Measurements from ENCODE around the gene TJP1. TPM values are rescaled to one million over a fixed set of nuclear protein-coding genes. Genes with fewer than 3 reads are reported as not detected.
"Not testable (repeated sequence)": the region's sequence is repeated elsewhere in the genome, so short reads cannot be mapped to it uniquely, and the experiment has no call there.

The TJP1 gene
- total RNA-seq, 4 donors from 2014 or later: 59.1 to 99.9 (median 83.8) TPM

GRCh38 chr15:29731865-29732264, 90.4 kb downstream of the TJP1 start:
- DNase-seq (ENCODE audit: low spot score in 2 of 2): no peak
- TF ChIP-seq CTCF (IDR thresholded peaks at IDR 0.05): no peak
- no peak for TF ChIP-seq POLR2A (IDR thresholded peaks at IDR 0.05)
- no peak overlapping the region for H3K4me3 ChIP-seq (ENCODE audit: low read depth, poor library complexity, severe bottlenecking)
- intact Hi-C loops (cut with DNase I; ENCODE audit: low total_unique reads): no loop called here
- 72 to 80% methylated on average over 3 of the region's 3 CpGs for WGBS, 2 donors

DNA sequence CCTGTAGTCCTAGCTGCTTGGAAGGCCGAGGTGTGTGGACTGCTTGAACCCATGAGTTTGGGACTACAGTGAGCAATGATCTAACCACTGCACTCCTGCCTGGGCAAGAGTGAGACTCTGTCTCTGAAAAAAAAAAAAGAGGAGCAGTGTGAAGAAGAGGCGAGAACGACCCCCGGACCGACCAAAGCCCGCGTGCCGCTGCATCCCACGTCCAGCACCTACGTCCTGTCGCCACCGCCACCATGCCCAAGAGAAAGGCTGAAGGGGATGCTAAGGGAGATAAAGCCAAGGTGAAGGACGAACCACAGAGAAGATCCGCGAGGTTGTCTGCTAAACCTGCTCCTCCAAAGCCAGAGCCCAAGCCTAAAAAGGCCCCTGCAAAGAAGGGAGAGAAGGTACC, 91.8 kb downstream of the TJP1 start:
- intact Hi-C loops (cut with DNase I; ENCODE audit: low total_unique reads); H3K4me3 ChIP-seq (ENCODE audit: low read depth, poor library complexity, severe bottlenecking); DNase-seq (ENCODE audit: low spot score in 2 of 2): not testable (repeated sequence)
- WGBS, 2 donors: 93 to 95% methylated on average over 15 of the region's 15 CpGs

GRCh38 chr15:29728418-29728817, 93.8 kb downstream of the TJP1 start:
- intact Hi-C loops (cut with DNase I; ENCODE audit: low total_unique reads): no loop called here
- WGBS, 2 donors: 53 to 61% methylated on average over 2 of the region's 2 CpGs
- no peak for DNase-seq (ENCODE audit: low spot score in 2 of 2)
- no peak overlapping the region for H3K4me3 ChIP-seq (ENCODE audit: low read depth, poor library complexity, severe bottlenecking)
- TF ChIP-seq CTCF (IDR thresholded peaks at IDR 0.05) (no peak), POLR2A (IDR thresholded peaks at IDR 0.05) (no peak)

DNA sequence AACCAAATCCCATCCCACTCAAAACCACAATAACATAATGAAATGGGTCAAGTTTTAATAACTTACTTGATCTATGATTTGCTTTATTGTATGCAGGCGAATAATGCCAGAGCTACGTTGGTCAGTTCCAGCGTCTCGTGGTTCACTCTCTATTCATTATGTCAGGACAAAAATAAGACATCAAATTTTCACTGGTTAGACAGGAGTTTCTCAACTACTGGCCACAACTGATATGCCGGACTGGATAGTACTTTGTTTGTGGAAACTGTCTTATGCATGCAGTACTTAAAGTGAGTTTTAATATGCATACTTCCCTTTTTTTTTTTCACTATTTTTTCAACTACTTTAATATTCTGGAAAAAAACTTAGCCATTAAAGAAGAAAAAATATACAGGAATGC, 94.4 kb downstream of the TJP1 start:
- 87 to 93% methylated on average over 5 of the region's 5 CpGs for WGBS, 2 donors
- intact Hi-C loops (cut with DNase I; ENCODE audit: low total_unique reads): no loop called here
- no peak for TF ChIP-seq CTCF (IDR thresholded peaks at IDR 0.05)
- TF ChIP-seq POLR2A (IDR thresholded peaks at IDR 0.05): no peak

DNA sequence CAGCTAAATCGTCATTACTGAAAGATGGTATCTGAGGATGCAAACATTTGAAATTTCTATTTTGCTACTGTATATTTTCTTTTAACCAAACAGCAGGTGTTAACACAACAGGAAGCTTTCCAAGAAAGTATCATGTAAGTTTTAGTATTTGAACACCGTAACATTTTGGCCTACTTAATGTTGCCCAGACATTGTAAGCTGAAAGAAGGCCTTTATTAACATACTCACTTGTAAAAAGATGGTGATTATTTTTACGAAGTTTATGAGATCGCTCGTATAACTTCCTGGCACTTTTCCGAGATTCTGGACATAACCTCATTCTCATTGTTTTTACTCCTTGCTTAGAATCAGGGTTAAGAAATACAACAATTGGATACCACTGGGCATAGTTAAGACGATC, 95.7 kb downstream of the TJP1 start:
- WGBS, 2 donors: 92% methylated on average over 7 of the region's 7 CpGs
- TF ChIP-seq CTCF (IDR thresholded peaks at IDR 0.05) (no peak), POLR2A (IDR thresholded peaks at IDR 0.05) (no peak)
- intact Hi-C loops (cut with DNase I; ENCODE audit: low total_unique reads): no loop called here
- DNase-seq (ENCODE audit: low spot score in 2 of 2): no peak
- H3K4me3 ChIP-seq (ENCODE audit: low read depth, poor library complexity, severe bottlenecking): no peak overlapping the region

More for the DNA sequence above, 94.4 kb downstream of the TJP1 start:
- no peak overlapping the region for H3K4me3 ChIP-seq (ENCODE audit: low read depth, poor library complexity, severe bottlenecking)
- no peak for DNase-seq (ENCODE audit: low spot score in 2 of 2)

GRCh38 chr15:29724026-29724425, 98.2 kb downstream of the TJP1 start:
- H3K4me3 ChIP-seq (ENCODE audit: low read depth, poor library complexity, severe bottlenecking): no peak overlapping the region
- no peak for DNase-seq (ENCODE audit: low spot score in 2 of 2)
- intact Hi-C loops (cut with DNase I; ENCODE audit: low total_unique reads): no loop called here
- TF ChIP-seq CTCF (IDR thresholded peaks at IDR 0.05) (no peak), POLR2A (IDR thresholded peaks at IDR 0.05) (no peak)
- 77 to 92% methylated on average over 3 of the region's 3 CpGs for WGBS, 2 donors

Data from lower leg skin (tissue), 4 donors.